Vagina (tissue), 2 donors: ENCODE data around the gene PDE7B.

Experiments
- POLR2A ChIP-seq, 2 donors: fragments of 450-650 bp; IDR thresholded peaks; one replicate each; pipeline ENCODE4 v1.6.1; 2017; ENCODE audit warnings: antibody characterized with exemption in 2 of 2, mild to moderate bottlenecking in 2 of 2, moderate library complexity in 2 of 2
- TF ChIP-seq, protein P1 (sequence below), 3 experiments: fragments of 450-650 bp in 2 of 3; fragments of 200-600 bp in 1 of 3; sonication (generic) in 1 of 3; IDR thresholded peaks; one replicate each; pipeline ENCODE4 v1.5.1; 2017 to 2019; ENCODE audit warnings: antibody characterized with exemption in 3 of 3, mild to moderate bottlenecking in 2 of 3, moderate library complexity in 2 of 3

GRCh38 chr6:136058852-136059251 lies 207.4 kb downstream of the PDE7B start:
- no peak for TF ChIP-seq POLR2A (IDR thresholded peaks at IDR 0.05)
- TF ChIP-seq, protein P1, sequence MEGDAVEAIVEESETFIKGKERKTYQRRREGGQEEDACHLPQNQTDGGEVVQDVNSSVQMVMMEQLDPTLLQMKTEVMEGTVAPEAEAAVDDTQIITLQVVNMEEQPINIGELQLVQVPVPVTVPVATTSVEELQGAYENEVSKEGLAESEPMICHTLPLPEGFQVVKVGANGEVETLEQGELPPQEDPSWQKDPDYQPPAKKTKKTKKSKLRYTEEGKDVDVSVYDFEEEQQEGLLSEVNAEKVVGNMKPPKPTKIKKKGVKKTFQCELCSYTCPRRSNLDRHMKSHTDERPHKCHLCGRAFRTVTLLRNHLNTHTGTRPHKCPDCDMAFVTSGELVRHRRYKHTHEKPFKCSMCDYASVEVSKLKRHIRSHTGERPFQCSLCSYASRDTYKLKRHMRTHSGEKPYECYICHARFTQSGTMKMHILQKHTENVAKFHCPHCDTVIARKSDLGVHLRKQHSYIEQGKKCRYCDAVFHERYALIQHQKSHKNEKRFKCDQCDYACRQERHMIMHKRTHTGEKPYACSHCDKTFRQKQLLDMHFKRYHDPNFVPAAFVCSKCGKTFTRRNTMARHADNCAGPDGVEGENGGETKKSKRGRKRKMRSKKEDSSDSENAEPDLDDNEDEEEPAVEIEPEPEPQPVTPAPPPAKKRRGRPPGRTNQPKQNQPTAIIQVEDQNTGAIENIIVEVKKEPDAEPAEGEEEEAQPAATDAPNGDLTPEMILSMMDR (IDR thresholded peaks at IDR 0.05): no peak
